HG03558 (cell line): ENCODE results near the gene EDEM1.

Source experiments
- ATAC-seq: cut with Tn5 transposase; IDR thresholded peaks from one replicate; pipeline ENCODE4 v1.9.1; 2021; ENCODE audit warnings: moderate number of reproducible peaks; ENCODE audit not compliant: unreplicated experiment; ENCODE audit errors: extremely low read depth

The EDEM1 gene

DNA sequence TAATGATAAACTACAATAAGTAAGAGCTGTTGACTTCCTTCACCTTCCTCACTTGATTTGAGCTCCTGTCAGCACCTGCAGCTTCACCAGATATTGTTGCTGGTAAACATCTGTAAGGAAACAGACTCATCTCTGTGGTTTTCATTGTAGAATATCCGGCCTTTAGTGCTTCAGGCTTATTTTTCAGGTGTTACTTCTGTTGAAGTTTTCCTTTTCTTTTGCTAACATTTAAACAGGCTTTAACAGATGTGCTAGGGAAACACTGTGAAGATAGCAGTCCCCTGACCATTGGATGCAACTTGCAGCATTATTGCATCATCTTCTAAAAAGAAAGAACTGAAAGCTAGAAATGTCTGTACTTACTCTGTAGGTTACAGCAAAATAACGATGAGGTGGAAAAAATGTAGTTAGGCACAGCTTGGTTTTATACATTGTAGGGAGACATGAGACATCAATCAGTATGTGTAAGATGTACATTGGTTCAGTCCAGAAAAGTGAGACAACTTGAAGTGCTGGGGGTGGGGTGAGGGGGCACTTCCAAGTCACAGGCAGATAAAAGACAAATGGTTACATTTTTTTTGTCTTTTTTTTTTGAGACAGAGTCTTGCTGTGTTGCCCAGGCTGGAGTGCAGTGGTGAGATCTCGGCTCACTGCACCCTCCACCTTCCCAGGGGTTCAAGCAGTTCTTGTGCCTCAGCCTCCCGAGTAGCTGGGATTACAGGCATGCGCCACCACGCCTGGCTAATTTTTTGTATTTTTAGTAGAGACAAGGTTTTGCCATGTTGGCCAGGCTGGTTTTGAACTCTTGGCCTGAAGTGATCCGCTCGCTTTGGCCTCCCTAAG, 10.2 kb downstream of the EDEM1 start:
- peak; percentile 78 for ATAC-seq

DNA sequence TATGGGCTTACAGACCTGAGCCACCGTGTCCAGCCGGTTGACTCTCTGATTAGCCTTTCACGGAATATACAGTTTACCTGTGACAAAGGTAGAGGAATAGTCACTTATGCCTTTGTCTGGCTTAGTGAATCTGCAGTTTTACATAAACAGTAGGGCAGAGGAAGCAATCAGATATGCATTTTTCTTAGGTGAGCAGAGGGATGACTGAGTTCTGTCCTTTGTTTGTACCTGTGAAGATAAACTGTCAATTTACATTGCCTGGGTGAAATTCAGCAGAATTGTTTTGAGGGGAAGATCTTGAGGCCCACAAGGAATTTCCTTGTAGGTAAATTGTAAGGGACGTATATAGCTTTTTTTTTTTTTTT, 10.8 kb downstream of the EDEM1 start:
- no peak for ATAC-seq

DNA sequence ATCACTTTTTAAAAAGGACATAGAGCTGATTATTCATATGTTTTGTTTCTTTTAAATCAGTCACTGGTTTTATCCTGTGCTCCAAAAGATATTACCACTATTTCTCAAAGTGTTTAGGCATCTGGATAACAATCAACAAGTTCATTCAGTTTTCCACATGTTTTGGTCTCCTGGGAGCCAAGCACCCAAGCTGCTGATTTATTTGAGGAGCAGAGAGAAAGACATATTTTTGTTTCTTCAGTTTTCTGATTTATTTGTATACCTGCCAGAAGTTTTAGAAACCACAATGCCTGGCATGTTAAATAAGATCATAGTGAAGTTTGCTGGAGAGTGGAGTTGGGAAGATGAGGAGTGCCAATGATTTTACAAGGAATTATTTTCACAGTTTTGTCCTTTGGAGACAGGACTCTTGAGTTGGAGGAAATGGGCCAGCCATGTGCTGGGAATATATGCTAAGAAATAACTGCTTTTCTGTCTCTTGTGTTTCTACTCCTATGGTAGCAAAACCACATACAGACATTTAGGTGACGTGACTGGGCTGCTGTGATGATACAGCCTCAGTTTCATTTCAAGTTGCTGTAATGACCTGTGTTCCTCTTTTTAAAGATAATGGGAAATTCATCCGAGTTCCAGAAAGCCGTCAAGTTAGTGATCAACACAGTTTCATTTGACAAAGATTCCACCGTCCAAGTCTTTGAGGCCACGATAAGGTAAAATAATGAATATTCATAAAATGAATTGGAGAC, 11.7 kb downstream of the EDEM1 start:
- ATAC-seq = no peak

- ATAC-seq = no peak
Measured at GRCh38 chr3:5201536-5201935, 14.0 kb downstream of the EDEM1 start.

DNA sequence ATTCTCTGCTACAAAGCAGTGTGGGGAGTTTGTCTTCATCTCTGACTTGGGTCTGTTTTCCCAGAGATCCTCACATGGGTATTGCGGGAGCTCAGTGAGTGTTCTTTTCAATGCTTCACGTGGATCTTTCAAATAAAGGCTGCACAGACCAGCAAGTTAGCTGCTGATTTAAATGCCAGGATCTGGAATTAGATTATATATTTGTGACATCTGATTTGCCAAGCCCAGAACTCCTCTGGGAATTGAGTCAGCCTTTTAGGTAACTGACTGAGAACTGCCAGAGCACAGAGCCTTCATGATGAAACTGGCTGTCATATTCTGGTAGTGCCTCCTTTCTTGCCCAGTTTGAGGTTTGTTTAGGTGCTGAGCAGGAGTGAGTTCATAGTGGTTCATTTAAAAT, 14.7 kb downstream of the EDEM1 start:
- ATAC-seq = no peak

DNA sequence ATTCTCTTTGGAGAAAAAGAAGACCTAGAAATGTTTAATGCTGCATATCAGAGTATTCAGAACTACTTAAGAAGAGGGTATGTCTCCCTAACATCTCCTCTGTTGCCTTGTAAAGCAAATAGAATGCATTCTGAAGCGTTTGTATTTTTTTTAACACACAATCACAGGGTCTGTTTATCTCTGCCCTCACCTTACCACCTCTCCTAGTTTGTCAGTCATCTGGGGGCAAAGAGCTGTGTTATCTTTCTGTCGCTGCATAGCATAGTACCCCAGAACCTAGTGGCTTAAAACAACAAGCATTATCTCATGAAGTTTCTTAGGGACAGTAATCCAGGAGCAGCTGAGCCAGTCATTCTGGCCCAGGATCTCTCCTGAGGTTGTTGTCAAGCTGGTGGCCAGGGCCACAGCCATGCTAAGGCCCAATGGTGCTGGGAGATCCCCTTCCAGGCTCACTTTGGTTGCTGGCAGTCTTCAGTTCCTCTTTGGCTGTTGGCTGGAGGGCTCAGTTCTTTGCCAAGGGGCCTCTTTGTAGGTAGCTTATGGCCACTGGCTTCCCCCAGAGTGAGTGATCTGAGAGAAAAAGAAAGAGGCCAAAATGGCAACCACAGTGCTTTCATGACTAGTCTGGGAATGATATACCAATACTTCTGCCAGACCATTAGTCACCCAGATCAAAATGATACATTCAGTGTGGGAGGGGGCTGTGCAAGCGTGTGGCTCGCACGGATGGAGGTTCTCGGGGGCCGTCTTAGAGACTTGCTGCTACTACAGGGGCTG, 17.8 kb downstream of the EDEM1 start:
- peak; percentile 99 for ATAC-seq

DNA sequence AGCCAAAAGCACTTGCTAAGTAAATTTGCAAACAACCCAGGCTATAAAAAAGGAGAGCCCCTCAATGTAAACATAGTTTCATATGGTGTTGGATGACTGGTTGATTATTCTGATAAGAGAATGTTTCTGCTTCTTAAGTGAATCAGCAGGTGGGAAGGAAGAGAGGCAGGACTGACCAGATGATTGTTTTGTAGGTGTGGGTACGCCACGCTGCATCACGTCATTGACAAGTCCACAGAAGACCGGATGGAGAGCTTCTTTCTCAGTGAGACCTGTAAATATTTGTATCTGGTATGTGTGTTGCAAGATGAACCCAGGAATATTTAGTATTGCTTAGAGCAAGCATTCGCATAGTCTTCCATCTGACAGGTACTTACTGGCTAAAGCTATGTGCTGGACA, 23.4 kb downstream of the EDEM1 start:
- ATAC-seq = no peak

- no peak for ATAC-seq
Measured at GRCh38 chr3:5212628-5213573, 25.4 kb downstream of the EDEM1 start.

DNA sequence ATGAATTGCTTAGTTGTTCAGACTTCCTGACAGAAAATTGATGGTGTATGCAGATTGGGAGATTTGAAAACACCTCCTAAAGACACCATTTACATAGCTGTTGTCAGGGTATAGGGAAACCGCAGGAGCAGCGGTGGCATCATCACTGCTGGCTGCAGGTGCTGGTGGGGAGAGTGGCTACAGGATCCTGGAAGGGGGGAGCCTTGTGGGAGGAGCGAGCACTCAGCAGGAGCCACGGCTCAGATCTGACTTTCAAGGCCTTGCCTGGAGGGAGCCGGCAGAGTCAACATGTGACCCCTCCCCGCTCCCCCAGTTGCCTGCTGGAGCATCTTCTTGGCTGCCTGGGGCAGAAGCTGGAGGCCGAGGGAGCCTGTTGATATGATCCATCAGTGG, 26.1 kb downstream of the EDEM1 start:
- no peak for ATAC-seq

GRCh38 chr3:5214352-5214751, 26.8 kb downstream of the EDEM1 start:
- ATAC-seq = no peak

GRCh38 chr3:5217824-5218595, 30.5 kb downstream of the EDEM1 start:
- ATAC-seq = no peak

DNA sequence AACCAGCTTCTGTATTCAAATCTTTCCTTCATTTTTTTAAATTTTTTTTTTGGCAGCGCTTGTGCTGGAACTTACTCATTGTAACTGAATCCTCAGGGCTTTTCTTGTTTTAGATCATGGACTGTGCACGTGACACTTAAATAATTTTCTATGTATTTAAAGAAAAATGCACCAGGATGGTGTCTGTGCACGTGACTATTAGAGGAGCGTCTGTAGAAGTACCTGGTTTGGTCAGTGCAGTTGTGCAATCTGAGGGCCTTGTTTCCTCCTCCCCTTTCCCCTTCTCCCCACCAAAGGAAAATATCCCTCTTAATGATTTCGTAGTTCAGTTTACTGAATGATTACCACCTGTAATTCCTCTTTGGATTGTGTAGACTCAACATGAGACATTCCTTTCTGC, 31.3 kb downstream of the EDEM1 start:
- no peak for ATAC-seq

DNA sequence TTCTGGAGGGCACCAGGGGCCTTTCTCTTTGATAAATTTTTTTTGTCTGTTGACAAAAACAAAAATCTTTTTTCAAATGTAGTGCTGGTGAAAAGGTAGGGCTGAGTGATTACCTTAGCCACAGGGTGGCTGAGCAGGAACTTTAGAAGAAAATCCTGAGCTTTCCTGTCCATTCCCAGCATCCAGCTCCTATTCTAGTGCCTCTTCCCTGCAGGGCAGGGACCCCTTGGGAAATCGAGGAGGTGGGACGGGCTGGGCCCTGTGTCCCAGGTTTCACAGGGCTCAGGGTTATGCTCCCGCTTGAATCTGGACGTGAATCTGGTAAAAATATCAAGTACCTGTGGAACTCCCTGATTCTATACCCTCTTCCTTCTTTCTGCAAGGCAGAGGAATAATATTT, 31.7 kb downstream of the EDEM1 start:
- no peak for ATAC-seq

DNA sequence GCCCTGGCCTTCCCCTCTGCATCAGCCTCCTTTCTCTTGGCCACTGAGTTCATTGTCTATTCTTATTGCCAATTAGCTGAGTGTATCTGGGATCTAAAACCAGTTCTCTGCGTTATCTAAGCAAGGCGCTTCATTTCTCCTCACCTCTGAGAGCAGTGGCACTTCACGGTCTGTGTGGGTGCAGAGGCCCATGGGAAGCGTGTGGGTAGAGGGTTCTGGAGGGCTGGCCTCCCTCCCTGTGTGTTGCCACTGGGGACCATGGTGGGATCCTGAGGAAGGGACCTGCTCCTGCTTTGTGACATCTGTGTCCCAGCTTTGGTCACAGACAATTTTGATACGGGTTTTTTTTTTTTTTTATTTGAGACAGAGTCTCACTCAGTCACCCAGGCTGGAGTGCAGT, 32.7 kb downstream of the EDEM1 start:
- ATAC-seq = no peak

- ATAC-seq = no peak
Measured at GRCh38 chr3:5220667-5221431, 33.3 kb downstream of the EDEM1 start.

DNA sequence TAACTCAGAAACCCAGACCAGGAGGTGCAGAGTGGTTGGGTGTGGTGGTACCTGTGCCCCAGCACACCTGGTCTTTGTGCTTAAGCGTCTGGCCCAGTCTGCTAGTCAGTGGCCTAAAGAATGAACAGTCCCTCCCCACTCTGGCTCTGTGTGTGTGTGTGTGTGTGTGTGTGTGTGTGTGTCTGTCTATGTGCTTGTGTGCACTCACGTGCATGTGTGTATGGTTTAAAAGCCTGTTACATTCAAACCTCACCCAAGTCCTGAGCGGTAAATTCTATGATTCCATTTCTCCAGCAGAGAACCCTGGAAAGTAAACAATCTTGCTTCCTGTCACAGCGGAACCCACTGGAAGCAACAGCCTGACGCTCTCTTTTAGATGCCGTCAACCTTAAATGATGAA, 34.2 kb downstream of the EDEM1 start:
- ATAC-seq = no peak

DNA sequence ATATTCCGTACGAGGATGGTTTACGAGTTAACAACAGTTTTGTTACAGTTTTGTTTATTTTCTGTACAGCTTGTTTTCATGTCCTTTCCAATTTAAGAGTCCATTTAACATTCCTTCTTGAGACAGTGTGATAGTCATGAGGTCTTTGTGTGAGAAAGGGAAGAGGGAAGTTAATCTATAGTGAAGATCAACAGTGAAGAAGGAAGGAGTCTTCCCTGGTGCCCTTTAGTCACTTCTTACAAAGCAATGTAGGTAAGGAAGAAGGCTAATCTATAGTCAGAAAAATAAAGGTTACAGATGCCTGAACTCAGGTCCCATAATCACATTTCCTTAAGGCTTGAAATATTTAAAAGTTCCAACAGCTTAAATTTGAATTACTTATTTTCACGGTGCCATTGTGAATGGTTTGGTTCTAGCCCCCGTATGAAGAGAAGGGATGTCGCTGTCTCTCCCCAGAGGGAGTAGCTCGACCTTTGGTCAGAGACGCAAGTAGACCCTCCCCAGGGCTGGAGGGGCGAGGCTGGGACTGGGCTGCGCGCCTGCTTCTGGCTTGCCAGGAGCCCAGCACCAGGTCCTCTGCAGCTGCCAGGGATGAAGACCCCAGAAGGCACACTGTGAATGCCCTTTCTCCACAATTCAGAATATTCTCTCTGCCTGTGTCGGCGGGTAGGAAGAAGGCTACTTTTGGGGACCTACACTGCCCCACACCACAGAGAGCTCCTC, 34.9 kb downstream of the EDEM1 start:
- no peak for ATAC-seq

DNA sequence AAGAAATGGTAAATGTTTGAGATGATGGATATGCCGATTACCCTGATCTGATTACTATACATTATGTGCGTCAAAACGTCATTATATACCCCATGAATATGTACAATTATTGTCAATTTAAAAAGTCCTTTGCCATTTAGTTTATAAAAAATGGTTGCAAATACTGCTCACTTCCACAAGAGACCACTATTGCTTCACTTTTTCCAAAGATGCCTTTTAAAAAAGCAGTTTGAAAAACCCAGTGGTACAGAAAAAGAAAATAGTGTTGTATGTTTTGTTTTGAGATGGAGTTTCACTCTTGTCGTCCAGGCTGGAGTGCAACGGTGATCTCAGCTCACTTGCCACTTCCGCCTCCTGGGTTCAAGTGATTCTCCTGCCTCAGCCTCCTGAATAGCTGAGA, 39.3 kb downstream of the EDEM1 start:
- ATAC-seq = no peak
